Activated CD4-positive, alpha-beta T cell treated with anti-CD3 and anti-CD28 coated beads, Interleukin-2, Interleukin-4, amounts not matched to agents 100 ng/mL and 50 ng/mL, durations not matched to agents 16 hours and 8 hours (primary cell): Measurements from ENCODE around the gene SNRPN.
"Not testable (repeated sequence)": the region's sequence is repeated elsewhere in the genome, so short reads cannot be mapped to it uniquely, and the experiment has no call there.

Source experiments
- DNase-seq: peaks from one replicate; pipeline ENCODE4 v3.0.0-alpha.2; 2020; ENCODE audit warnings: low spot score

Gene SNRPN

GRCh38 chr15:24971052-24971451, 16.3 kb downstream of the SNRPN start:
- DNase-seq = no peak

GRCh38 chr15:24971772-24972171, 17.0 kb downstream of the SNRPN start:
- no peak for DNase-seq

- not testable (repeated sequence) for DNase-seq
Observed at GRCh38 chr15:24972707-24973106, 17.9 kb downstream of the SNRPN start.

GRCh38 chr15:24976932-24977331, 22.1 kb downstream of the SNRPN start:
- no peak for DNase-seq

GRCh38 chr15:24977686-24978085, 22.9 kb downstream of the SNRPN start:
- no peak for DNase-seq

- DNase-seq = no peak
Observed at GRCh38 chr15:24985224-24985623, 30.4 kb downstream of the SNRPN start.

GRCh38 chr15:24986653-24987052, 31.9 kb downstream of the SNRPN start:
- DNase-seq = no peak

- no peak for DNase-seq
Observed at GRCh38 chr15:25019434-25019833, 64.6 kb downstream of the SNRPN start.

GRCh38 chr15:25022233-25022632, 67.4 kb downstream of the SNRPN start:
- no peak for DNase-seq
